IPS-15b (cell line): ENCODE results near the gene TAS2R20.

Experiments
- H3K27me3 ChIP-seq: one replicate; pipeline ENCODE4 v1.6.1; 2013; ENCODE audit warnings: low read length; ENCODE audit not compliant: control insufficient read depth, insufficient read depth
- H3K36me3 ChIP-seq: one replicate; pipeline ENCODE4 v1.6.1; 2013; ENCODE audit warnings: low read length; ENCODE audit not compliant: control insufficient read depth, insufficient read depth
- H3K4me1 ChIP-seq: one replicate; pipeline ENCODE4 v1.6.1; 2013; ENCODE audit warnings: mild to moderate bottlenecking, low read length; ENCODE audit not compliant: control insufficient read depth, insufficient read depth
- H3K4me3 ChIP-seq: one replicate; pipeline ENCODE4 v1.5.1; 2013; ENCODE audit warnings: low read depth, low read length
- H3K9ac ChIP-seq: one replicate; pipeline ENCODE4 v1.6.1; 2013; ENCODE audit warnings: low read depth, mild to moderate bottlenecking, low read length
- H3K9me3 ChIP-seq: one replicate; pipeline ENCODE4 v1.6.1; 2013; ENCODE audit warnings: mild to moderate bottlenecking, low read length; ENCODE audit not compliant: control insufficient read depth, insufficient read depth

The TAS2R20 gene

DNA sequence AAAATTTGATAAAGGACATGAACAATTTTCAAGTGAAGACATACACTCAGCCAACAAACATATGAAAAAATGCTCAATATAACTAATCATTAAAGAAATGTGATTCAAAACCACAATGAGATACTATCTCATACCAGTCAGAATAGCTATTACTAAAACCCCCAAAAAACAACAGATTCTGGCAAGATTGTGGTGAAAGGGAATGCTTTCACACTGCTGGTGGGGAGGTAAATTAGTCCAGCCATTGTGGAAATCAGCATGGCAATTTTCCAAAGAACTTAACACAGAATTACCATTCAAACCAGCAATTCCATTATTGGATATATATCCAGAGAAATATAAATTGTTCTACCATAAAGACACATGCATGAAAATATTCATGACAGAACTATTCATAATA, 40.4 kb downstream of the TAS2R20 start:
- Histone ChIP-seq H3K9ac (no peak overlapping the region), H3K36me3 (no peaks in the 10 kb centered on the region), H3K27me3 (no peaks in the 10 kb centered on the region), H3K4me3 (no peak overlapping the region), H3K4me1 (no peaks in the 10 kb centered on the region), H3K9me3 (no peaks in the 10 kb centered on the region)

DNA sequence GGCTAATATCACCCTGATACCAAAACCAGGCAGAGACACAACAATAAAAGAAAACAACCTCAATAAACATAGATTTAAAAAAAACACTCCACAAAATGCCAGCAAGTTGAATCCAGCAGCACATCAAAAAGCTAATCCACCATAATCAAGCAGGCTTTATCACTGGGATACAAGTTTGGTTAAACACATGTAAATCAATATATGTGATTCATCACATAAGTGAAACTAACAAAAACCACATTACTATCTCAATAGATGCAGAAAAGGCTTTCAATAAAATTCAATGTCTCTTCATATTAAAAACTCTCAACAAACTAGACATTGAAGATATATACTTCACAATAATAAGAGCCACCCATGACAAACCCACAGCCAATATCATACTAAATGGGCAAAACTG, 42.0 kb downstream of the TAS2R20 start:
- H3K36me3 ChIP-seq, result no peaks in the 10 kb centered on the region
- H3K9me3 ChIP-seq, result no peaks in the 10 kb centered on the region
- no peaks in the 10 kb centered on the region for H3K4me1 ChIP-seq
- H3K4me3 ChIP-seq, result no peak overlapping the region
- H3K27me3 ChIP-seq, result no peaks in the 10 kb centered on the region
- H3K9ac ChIP-seq, result no peak overlapping the region

DNA sequence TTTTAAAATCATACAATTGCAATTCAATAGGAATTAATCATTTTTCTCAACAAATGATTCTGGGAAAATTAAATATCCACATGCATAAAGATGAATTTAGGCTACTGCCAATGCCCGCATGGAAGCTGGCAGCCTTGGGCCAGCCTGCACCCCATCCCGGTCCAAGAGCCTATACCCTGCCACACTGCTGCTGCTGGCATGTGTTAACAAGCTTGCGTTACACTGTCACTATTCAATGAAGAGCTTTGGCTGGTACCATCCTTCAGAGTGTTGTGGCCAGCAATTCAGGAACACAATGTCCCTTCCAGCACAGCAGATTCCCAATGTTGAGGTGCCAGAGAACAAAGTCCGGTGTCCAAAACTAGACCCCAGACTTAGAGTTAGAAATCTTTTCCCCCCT, 45.5 kb downstream of the TAS2R20 start:
- no peaks in the 10 kb centered on the region for H3K9me3 ChIP-seq

More for the DNA sequence above, 45.5 kb downstream of the TAS2R20 start:
- Histone ChIP-seq H3K27me3 (no peaks in the 10 kb centered on the region), H3K36me3 (no peaks in the 10 kb centered on the region), H3K9ac (no peak overlapping the region), H3K4me3 (no peak overlapping the region), H3K4me1 (no peaks in the 10 kb centered on the region)
